ENCODE data around the gene COPG2.
A peak's percentile ranks its signal among the peaks of the same experiment; 100 is the strongest.

The COPG2 gene

DNA sequence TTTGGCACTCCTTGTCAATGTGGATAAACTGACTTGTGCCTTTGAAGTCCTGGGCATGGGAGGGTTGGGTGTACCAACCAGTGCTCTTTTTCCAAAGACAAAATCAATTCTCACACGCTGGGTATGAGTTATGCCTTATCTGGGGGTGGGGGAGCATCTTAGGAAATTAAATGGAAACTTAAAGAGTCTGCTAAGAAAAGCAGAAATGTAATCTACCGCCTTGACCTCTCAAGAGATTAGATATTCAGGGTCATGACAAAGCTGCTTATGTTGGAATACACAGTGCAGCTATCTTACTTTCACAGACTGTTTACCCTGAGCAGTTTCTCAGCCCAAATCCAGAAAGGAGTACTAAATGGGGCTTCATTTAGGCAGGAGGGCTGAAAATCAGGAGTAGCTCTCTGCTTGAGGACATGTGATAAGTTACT lies 174.1 kb downstream of the COPG2 start:
- TF ChIP-seq, protein P1, sequence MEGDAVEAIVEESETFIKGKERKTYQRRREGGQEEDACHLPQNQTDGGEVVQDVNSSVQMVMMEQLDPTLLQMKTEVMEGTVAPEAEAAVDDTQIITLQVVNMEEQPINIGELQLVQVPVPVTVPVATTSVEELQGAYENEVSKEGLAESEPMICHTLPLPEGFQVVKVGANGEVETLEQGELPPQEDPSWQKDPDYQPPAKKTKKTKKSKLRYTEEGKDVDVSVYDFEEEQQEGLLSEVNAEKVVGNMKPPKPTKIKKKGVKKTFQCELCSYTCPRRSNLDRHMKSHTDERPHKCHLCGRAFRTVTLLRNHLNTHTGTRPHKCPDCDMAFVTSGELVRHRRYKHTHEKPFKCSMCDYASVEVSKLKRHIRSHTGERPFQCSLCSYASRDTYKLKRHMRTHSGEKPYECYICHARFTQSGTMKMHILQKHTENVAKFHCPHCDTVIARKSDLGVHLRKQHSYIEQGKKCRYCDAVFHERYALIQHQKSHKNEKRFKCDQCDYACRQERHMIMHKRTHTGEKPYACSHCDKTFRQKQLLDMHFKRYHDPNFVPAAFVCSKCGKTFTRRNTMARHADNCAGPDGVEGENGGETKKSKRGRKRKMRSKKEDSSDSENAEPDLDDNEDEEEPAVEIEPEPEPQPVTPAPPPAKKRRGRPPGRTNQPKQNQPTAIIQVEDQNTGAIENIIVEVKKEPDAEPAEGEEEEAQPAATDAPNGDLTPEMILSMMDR (IDR thresholded peaks at IDR 0.05; ENCODE audit: low read depth, low read length, missing control alignments) = no peak
- no peak overlapping the region for H3K4me3 ChIP-seq (ENCODE audit: low read depth, low read length)
- no peak for DNase-seq (ENCODE audit: low read depth)

DNA sequence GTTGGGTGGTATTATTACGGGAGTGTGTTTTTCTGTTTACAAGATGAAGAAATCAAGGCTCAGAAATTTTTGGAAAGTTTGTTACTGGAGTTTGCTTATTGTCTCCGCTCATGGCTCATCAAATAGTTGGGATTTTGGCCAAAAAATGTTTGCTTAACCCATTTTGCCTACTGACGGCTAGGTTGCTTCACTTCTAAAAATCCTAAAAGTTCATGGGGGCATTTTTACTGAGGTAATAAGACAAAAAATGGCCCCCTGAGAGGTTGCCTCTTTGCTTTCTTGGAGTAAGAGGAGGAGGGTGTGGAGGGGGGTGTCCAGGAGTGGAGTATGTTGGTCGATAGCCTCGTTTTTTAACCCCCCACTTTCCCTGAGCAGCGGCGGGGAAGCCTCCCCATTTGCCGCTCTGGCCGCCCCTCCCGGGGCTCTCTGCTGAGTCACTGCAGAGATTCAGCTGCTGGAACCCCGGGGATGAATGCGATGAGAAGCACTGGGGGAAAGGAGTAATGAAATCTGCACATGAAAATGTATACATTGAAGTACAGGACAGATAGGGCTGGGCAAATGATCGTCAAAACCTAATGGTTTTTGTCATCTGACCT lies 175.2 kb downstream of the COPG2 start:
- DNase-seq (ENCODE audit: low read depth) = no peak
- H3K4me3 ChIP-seq (ENCODE audit: low read depth, low read length) = no peak overlapping the region

DNA sequence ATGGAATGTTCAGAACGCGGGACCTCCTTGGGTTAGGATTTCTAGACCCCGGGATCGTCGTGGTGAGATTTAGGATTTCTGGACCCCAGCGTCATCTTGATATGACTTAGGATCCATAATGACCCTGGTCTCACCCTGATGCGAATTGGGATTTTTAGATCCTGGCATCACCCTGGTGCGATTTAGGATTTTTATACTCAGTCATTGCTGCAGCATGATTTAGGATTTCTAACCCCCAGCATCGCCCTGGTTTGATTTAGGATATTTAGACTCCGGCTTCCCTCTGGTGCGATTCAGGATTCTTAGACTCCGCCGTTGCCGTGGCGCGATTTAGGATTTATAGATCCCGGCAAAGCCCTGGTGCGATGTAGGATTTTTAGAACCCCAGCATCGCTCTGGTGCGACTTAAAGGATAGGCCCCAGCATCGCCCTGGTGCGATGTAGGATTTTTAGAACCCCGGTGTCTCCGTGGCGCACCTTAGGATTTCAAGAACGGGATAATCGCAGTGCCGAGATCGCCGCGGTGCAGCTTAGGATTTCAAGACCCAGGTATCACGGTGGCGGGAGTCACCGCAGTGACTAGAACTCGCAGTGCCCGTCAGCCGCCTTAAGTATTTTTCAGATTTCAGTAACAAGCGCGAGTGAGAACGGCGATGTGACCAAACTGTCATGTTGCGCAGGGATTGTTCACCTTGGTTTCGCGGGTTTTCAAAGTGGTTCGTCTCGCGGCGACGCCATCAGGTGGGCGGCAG lies 175.8 kb downstream of the COPG2 start:
- no peak overlapping the region for H3K4me3 ChIP-seq (ENCODE audit: low read depth, low read length)
- TF ChIP-seq, protein P1 (IDR thresholded peaks at IDR 0.05; ENCODE audit: low read depth, low read length, missing control alignments) = no peak

More for the DNA sequence above, 175.2 kb downstream of the COPG2 start:
- TF ChIP-seq, protein P1 (IDR thresholded peaks at IDR 0.05; ENCODE audit: low read depth, low read length, missing control alignments) = no peak

DNA sequence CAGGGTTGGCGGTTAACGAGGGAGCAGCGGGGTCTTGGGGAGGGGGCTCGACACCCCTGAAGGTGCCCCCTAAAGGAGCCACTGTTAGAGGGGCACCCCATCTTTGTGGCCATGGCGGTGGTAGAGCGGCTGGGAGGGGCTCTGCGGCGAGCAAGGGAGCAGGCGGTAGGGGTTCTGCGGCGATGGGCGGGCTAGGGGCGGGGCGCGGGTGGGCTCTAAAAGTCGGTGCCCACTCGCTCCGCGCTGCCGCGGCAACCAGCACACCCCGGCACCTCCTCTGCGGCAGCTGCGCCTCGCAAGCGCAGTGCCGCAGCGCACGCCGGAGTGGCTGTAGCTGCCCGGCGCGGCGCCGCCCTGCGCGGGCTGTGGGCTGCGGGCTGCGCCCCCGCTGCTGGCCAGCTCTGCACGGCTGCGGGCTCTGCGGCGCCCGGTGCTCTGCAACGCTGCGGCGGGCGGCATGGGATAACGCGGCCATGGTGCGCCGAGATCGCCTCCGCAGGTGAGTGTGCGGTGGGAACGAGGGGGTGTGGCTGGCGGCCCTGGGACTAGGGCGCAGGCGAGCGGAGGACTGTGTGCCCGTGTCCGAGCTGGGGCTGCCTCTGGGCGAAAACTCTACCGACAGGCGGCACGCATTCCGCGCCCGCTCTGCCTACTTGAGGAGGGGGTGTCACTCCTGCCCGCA lies 176.6 kb downstream of the COPG2 start, which contains the start of gene MEST:
TSS of gene MEST (plus strand) at position 245 of the 682 bp plus-strand sequence. CDS start at position 474, 229 bp downstream.
- DNase-seq (ENCODE audit: low read depth) = no peak
- TF ChIP-seq, protein P1 (IDR thresholded peaks at IDR 0.05; ENCODE audit: low read depth, low read length, missing control alignments) = no peak
- H3K4me3 ChIP-seq (ENCODE audit: low read depth, low read length) = peak within 1 kb of the TSS; percentile 26

More for the DNA sequence above, 175.8 kb downstream of the COPG2 start:
- no peak for DNase-seq (ENCODE audit: low read depth)

DNA sequence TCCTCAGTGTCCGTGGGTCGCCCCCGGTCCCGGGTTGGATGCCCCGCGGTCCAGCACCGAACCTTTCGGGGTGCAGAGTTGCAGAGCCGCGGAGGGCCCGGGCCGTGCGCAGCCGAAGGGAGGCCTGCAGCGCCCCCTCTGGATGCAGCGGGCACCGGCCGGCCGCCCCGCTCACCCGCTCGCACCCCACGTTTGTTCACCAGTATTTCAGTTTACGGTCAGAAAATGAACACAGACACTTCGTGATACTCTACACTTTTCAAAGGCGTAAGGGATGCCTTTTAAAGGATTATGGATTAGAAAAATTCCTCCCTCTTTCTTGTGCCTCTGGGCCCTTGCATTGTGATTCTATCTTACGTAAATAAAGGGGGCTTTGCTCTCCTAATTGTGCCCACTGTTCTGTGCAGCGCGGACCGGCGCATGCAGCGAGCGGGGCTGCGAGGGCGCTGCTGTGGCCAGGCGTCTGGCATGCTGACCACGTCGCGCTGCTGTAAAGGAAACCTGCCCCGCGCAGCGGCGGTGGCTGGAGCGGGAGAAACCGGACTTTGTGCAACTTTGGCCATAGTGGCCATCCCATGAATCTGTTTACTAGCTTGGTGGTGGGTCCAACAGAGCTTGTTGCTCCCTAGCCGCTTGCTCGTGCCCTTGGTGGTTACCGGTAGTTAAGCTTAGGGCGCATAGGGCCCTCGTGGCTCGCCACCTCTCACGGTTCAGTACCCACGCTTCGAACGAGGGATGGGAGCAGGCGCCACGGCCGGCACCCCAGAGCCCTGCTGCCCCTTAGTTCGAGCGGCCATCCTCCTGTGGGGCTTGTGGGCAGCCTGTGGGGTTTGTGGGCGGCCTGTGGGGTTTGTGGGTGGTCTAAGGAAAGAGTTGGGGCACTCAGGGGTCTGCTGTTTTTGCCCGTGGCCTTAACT lies 177.4 kb downstream of the COPG2 start:
- H3K4me3 ChIP-seq (ENCODE audit: low read depth, low read length) = peak overlapping the region; percentile 26
- TF ChIP-seq, protein P1 (IDR thresholded peaks at IDR 0.05; ENCODE audit: low read depth, low read length, missing control alignments) = peak; percentile 46
- no peak for DNase-seq (ENCODE audit: low read depth)

DNA sequence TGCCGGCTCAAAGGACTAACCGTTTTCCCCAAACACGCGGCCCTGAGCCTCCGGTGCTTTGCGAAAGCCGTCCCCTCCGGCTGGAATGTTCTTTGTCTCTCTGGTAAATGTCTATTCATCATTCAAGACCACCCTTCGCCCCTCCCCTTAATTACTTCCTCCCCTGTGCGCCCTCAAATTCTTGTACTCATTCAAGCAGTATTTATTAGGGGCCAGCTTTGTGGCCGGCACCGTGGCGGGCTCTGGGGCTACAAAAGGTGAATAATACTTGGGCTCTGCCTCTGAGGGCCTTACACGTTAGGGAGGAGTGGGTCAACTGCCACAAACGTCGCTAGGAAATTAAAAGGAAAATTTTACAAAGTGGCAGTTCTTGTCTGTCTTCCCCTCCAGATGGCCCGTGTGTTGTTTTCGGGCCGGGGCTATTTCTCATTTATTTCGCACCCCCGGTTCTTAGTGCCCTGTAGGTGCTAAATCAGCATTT lies 178.2 kb downstream of the COPG2 start:
- no peak for DNase-seq (ENCODE audit: low read depth)
- TF ChIP-seq, protein P1 (IDR thresholded peaks at IDR 0.05; ENCODE audit: low read depth, low read length, missing control alignments) = no peak
- no peak overlapping the region for H3K4me3 ChIP-seq (ENCODE audit: low read depth, low read length)
